Fibroblast of the aortic adventitia (primary cell): ENCODE data around the gene INTS11. TPM values are rescaled to one million over a fixed set of nuclear protein-coding genes. Genes with fewer than 3 reads are reported as not detected.

Experiments used
- DNase-seq: peaks from one replicate; pipeline ENCODE4 v3.0.0-alpha.2; 2010; ENCODE audit warnings: low read depth
- H3K4me3 ChIP-seq: 2 replicates; pipeline ENCODE4 v1.5.1; 2011; ENCODE audit warnings: low read depth, mild to moderate bottlenecking, control low read depth, low read length, moderate library complexity
- CTCF ChIP-seq: IDR thresholded peaks from 2 replicates; pipeline ENCODE4 v1.5.1; 2011; ENCODE audit warnings: mild to moderate bottlenecking, low read length, control low read depth, inconsistent platforms; ENCODE audit not compliant: insufficient read depth
- total RNA-seq: library from RNA; depleted of rRNA; stranded (reverse); fragments of >200 nt; gene quantifications from 2 replicates; pipeline ENCODE4 v1.2.3, GENCODE V29; 2012; ENCODE audit warnings: low replicate concordance

INTS11 gene
- total RNA-seq, 1 donor, result 53.1 TPM

- TF ChIP-seq CTCF, result no peak
- peak overlapping the region; percentile 74 for H3K4me3 ChIP-seq
- DNase-seq, result peak; percentile 21
Measured at GRCh38 chr1:1306661-1307260, 17.7 kb downstream of the INTS11 start.

DNA sequence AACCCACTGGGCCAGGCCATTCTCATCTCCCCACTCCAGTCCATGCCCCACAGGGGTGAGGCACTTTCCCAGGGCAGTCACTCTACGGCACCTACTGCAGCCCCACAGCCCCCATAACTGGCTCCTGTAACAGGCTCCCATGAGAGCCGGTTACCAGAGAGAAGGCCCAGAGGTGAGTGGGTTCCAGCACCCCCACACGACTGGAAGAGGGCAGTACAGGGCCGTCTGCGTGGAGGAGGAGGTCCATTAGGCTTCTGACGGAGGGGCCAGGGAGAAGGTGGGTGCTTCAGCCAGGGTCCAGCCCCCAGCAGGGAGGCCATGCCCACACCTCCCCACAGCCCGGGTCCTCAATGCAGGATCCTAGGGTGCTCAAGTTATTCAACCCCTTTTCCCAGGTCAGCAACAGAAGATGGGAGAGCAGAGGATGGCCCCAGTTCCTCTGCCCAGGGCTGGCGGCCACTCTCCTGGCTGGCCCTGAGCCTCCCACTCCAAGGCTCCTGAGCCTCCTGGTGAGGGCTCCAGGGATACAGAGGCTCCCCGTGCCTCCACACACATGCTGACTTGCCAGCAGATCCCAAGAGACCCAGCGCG lies 18.3 kb downstream of the INTS11 start:
- peak; percentile 38 for TF ChIP-seq CTCF
- peak; percentile 24 for DNase-seq
- peak overlapping the region; percentile 74 for H3K4me3 ChIP-seq

DNA sequence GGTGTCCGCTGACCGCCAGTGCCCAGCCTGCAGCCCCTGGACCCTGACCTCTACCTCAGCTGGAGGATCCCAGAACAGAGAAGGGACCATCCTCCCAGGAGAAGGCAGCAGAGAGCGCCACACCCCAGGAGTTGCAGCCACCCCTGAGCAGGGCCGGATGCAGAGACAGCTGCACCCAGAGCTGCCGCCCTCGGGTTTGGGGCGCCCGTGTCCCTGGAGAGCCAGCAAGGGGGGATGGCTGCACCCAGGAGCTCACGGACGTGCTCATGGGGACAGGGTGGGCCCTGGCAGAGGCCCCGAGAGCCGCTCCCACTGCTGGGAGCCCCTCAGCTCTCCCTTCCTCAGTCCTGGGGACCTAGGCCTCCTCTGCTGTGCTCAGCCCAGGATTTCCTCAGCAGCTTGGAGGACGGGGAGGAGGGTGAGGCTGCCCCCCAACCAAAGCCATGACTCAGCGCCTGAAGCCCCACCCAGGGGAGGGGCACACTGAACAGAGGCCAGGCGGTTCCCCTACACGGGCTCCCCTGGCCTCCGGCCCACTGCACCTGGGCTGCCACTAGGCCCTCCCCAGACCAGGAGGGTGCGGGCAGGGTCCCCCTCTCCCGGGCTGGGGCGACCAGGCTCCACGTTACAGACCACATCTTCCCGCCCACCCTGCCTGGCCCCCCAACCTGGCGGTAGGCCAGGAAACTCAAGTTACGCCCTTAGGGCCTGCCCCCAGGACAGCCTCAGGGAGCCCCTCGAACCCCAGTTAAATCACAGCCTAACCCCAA lies 19.0 kb downstream of the INTS11 start:
- DNase-seq, result peak; percentile 73
- peak overlapping the region; percentile 74 for H3K4me3 ChIP-seq
- TF ChIP-seq CTCF, result no peak

GRCh38 chr1:1304331-1305299 lies 19.8 kb downstream of the INTS11 start:
- peak; percentile 72 for DNase-seq
- TF ChIP-seq CTCF, result no peak
- H3K4me3 ChIP-seq, result peak overlapping the region; percentile 74

- no peak overlapping the region for H3K4me3 ChIP-seq
- no peak for TF ChIP-seq CTCF
- no peak for DNase-seq
Measured at GRCh38 chr1:1303736-1304135, 20.7 kb downstream of the INTS11 start.

DNA sequence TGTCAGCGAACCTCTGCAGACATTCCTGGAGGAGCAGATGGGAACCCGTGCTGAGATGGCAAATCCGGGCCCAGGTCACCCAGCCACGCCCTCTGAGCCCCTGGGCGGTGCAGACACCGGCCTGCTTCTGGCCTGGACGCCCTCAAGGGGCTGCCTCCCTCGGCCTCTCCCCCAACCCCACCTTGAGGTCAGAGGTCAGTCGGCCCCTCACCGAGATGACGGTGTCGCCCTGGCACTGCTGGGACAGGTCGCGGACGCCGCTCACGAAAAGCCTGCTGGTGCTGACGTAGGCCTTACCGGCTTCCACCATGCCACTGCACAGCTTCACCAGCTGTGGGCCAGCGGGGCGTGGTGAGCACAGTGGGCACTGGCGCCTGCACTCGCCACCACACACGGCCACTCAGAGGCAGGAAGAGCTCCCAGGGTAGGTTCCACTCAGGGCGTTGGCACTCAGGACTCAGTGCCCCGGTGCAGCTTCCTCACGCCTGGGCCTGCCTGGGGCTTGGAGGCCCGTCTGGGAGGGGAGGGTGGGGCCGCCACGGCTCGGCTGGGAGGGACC lies 21.4 kb downstream of the INTS11 start:
- H3K4me3 ChIP-seq, result no peak overlapping the region
- TF ChIP-seq CTCF, result no peak
- DNase-seq, result no peak
